Stimulated activated CD4-positive, alpha-beta T cell treated with anti-CD3 and anti-CD28 coated beads, TNF-alpha, amount 100 ng/mL, for 1 hour (primary cell): ENCODE results near the gene GSS.
A peak's percentile ranks its signal among the peaks of the same experiment; 100 is the strongest.

ENCODE experiments used
- DNase-seq, 3 donors: peaks; one replicate each; pipeline ENCODE4 v3.0.0-alpha.2; 2020; ENCODE audit warnings: low read depth in 3 of 3, low spot score in 1 of 3

GSS gene

GRCh38 chr20:34955231-34956040 is at the start of gene GSS, which contains the start of gene MYH7B:
GSS (minus strand) TSS chr20:34955806; CDS start chr20:34951852, 3,954 bp downstream.
MYH7B (plus strand) TSS chr20:34955868; CDS start chr20:34978006, 22,138 bp downstream.
- DNase-seq, result peak; percentile 88 to 99 (median 89)

- DNase-seq, result no peak
Observed at GRCh38 chr20:35004749-35005462, 49.3 kb upstream of the GSS start.

GRCh38 chr20:35004051-35004725 is 48.6 kb upstream of the GSS start:
- DNase-seq, result no peak

- DNase-seq, result no peak
Observed at GRCh38 chr20:35003211-35004031, 47.8 kb upstream of the GSS start.

- no peak for DNase-seq
Observed at GRCh38 chr20:35002426-35003210, 47.0 kb upstream of the GSS start.

GRCh38 chr20:35001596-35002362 is 46.2 kb upstream of the GSS start:
- no peak for DNase-seq

GRCh38 chr20:35000922-35001595 is 45.5 kb upstream of the GSS start:
- DNase-seq, result no peak

GRCh38 chr20:35000311-35000921 is 44.8 kb upstream of the GSS start:
- no peak for DNase-seq

- DNase-seq, result no peak
Observed at GRCh38 chr20:34999782-35000181, 44.2 kb upstream of the GSS start.

- DNase-seq, result no peak
Observed at GRCh38 chr20:34999021-34999451, 43.4 kb upstream of the GSS start.

GRCh38 chr20:34998331-34998950 is 42.8 kb upstream of the GSS start:
- DNase-seq, result no peak

GRCh38 chr20:34997774-34998173 is 42.2 kb upstream of the GSS start:
- DNase-seq, result no peak

- DNase-seq, result no peak
Observed at GRCh38 chr20:34997131-34997561, 41.5 kb upstream of the GSS start.

GRCh38 chr20:34996243-34997028 is 40.8 kb upstream of the GSS start:
- no peak for DNase-seq

GRCh38 chr20:34995696-34996095 is 40.1 kb upstream of the GSS start:
- no peak for DNase-seq

- no peak for DNase-seq
Observed at GRCh38 chr20:34995192-34995591, 39.6 kb upstream of the GSS start.

- no peak for DNase-seq
Observed at GRCh38 chr20:34994509-34995131, 39.0 kb upstream of the GSS start.
